CD4-positive, alpha-beta T cell treated with Interleukin-4 for 1 hour (primary cell): ENCODE results near the gene GXYLT2.

Source experiments
- DNase-seq, 2 donors: peaks; one replicate each; pipeline ENCODE4 v3.0.0-alpha.2; 2020 to 2022

Gene GXYLT2

GRCh38 chr3:73024836-73025235 is 137.0 kb downstream of the GXYLT2 start:
- no peak for DNase-seq

GRCh38 chr3:73026111-73026759 is 138.4 kb downstream of the GXYLT2 start:
- no peak for DNase-seq
